Measurements from ENCODE around the gene TEAD4. TPM values are rescaled to one million over a fixed set of nuclear protein-coding genes. Genes with fewer than 3 reads are reported as not detected.
A peak's percentile ranks its signal among the peaks of the same experiment; 100 is the strongest.

TEAD4 gene
- total RNA-seq, 1 donor: 15.2 TPM

GRCh38 chr12:3002646-3003045 lies 43.4 kb downstream of the TEAD4 start:
- H2AFZ ChIP-seq (ENCODE audit: low read length): no peak overlapping the region
- no peaks in the 10 kb centered on the region for H3K27me3 ChIP-seq (ENCODE audit: insufficient read depth, low read length)
- no peak overlapping the region for H3K4me2 ChIP-seq (ENCODE audit: insufficient read depth, low read length)
- peaks cover 4% of the 10 kb centered on the region for H3K36me3 ChIP-seq (ENCODE audit: insufficient read depth, low read length)
- peaks cover 29% of the 10 kb centered on the region for H3K79me2 ChIP-seq (ENCODE audit: insufficient read depth, low read length)
- no peak for DNase-seq (ENCODE audit: insufficient read length, low spot score, missing footprints)
- no peaks in the 10 kb centered on the region for H3K9me3 ChIP-seq (ENCODE audit: low read depth, low read length)
- H3K4me1 ChIP-seq (ENCODE audit: insufficient read depth, low read length): peaks cover 52% of the 10 kb centered on the region
- no peak for TF ChIP-seq CTCF (IDR thresholded peaks at IDR 0.05; ENCODE audit: extremely low read depth, low read depth, low read length)
- H3K4me3 ChIP-seq (ENCODE audit: insufficient read depth, low read length): no peak overlapping the region
- peaks cover 13% of the 10 kb centered on the region for H4K20me1 ChIP-seq (ENCODE audit: insufficient read depth, low read length)
- no peak overlapping the region for H3K27ac ChIP-seq (ENCODE audit: low read depth, low read length)

GRCh38 chr12:3003357-3003992 lies 44.3 kb downstream of the TEAD4 start:
- no peak overlapping the region for H3K4me3 ChIP-seq (ENCODE audit: insufficient read depth, low read length)
- peaks cover 10% of the 10 kb centered on the region for H4K20me1 ChIP-seq (ENCODE audit: insufficient read depth, low read length)
- TF ChIP-seq CTCF (IDR thresholded peaks at IDR 0.05; ENCODE audit: extremely low read depth, low read depth, low read length): no peak
- no peak overlapping the region for H3K4me2 ChIP-seq (ENCODE audit: insufficient read depth, low read length)
- peak overlapping the region; percentile 19 for H3K27ac ChIP-seq (ENCODE audit: low read depth, low read length)
- no peaks in the 10 kb centered on the region for H3K27me3 ChIP-seq (ENCODE audit: insufficient read depth, low read length)
- DNase-seq (ENCODE audit: insufficient read length, low spot score, missing footprints): peak; percentile 39
- peaks cover 49% of the 10 kb centered on the region for H3K4me1 ChIP-seq (ENCODE audit: insufficient read depth, low read length)
- peaks cover 29% of the 10 kb centered on the region for H3K79me2 ChIP-seq (ENCODE audit: insufficient read depth, low read length)
- H3K36me3 ChIP-seq (ENCODE audit: insufficient read depth, low read length): peaks cover 4% of the 10 kb centered on the region
- no peaks in the 10 kb centered on the region for H3K9me3 ChIP-seq (ENCODE audit: low read depth, low read length)
- H2AFZ ChIP-seq (ENCODE audit: low read length): no peak overlapping the region

- Histone ChIP-seq H3K9me3 (ENCODE audit: low read depth, low read length) (no peaks in the 10 kb centered on the region), H3K27ac (ENCODE audit: low read depth, low read length) (peak overlapping the region; percentile 76), H3K27me3 (ENCODE audit: insufficient read depth, low read length) (no peaks in the 10 kb centered on the region), H2AFZ (ENCODE audit: low read length) (no peak overlapping the region), H3K36me3 (ENCODE audit: insufficient read depth, low read length) (peaks cover 9% of the 10 kb centered on the region), H3K4me2 (ENCODE audit: insufficient read depth, low read length) (no peak overlapping the region), H4K20me1 (ENCODE audit: insufficient read depth, low read length) (no peaks in the 10 kb centered on the region), H3K4me3 (ENCODE audit: insufficient read depth, low read length) (no peak overlapping the region), H3K4me1 (ENCODE audit: insufficient read depth, low read length) (peaks cover 38% of the 10 kb centered on the region), H3K79me2 (ENCODE audit: insufficient read depth, low read length) (peaks cover 20% of the 10 kb centered on the region)
- TF ChIP-seq CTCF (IDR thresholded peaks at IDR 0.05; ENCODE audit: extremely low read depth, low read depth, low read length): peak; percentile 40
- DNase-seq (ENCODE audit: insufficient read length, low spot score, missing footprints): peak; percentile 88
Observed at GRCh38 chr12:3004655-3005565, 45.7 kb downstream of the TEAD4 start.

GRCh38 chr12:3005736-3006135 lies 46.5 kb downstream of the TEAD4 start:
- Histone ChIP-seq H2AFZ (ENCODE audit: low read length) (no peak overlapping the region), H3K9me3 (ENCODE audit: low read depth, low read length) (no peaks in the 10 kb centered on the region), H3K36me3 (ENCODE audit: insufficient read depth, low read length) (peaks cover 13% of the 10 kb centered on the region), H3K27ac (ENCODE audit: low read depth, low read length) (peak overlapping the region; percentile 71), H3K79me2 (ENCODE audit: insufficient read depth, low read length) (peaks cover 13% of the 10 kb centered on the region), H3K4me1 (ENCODE audit: insufficient read depth, low read length) (peaks cover 38% of the 10 kb centered on the region), H3K27me3 (ENCODE audit: insufficient read depth, low read length) (no peaks in the 10 kb centered on the region), H4K20me1 (ENCODE audit: insufficient read depth, low read length) (no peaks in the 10 kb centered on the region), H3K4me3 (ENCODE audit: insufficient read depth, low read length) (no peak overlapping the region), H3K4me2 (ENCODE audit: insufficient read depth, low read length) (peak overlapping the region; percentile 44)
- no peak for DNase-seq (ENCODE audit: insufficient read length, low spot score, missing footprints)
- TF ChIP-seq CTCF (IDR thresholded peaks at IDR 0.05; ENCODE audit: extremely low read depth, low read depth, low read length): no peak

Data from osteoblast (primary cell).